ENCODE data around the gene SPRR2A. TPM values are rescaled to one million over a fixed set of nuclear protein-coding genes. Genes with fewer than 3 reads are reported as not detected.

The SPRR2A gene
- total RNA-seq, 2 donors from 2014 or later = not detected

Other genes starting within 250 kb of the SPRR2A start
- not detected for gene LCE1B, start 245.5 kb downstream of the SPRR2A start, total RNA-seq
- not detected for gene LCE1A, start 230.0 kb downstream of the SPRR2A start, total RNA-seq
- not detected for gene LCE6A, start 214.7 kb downstream of the SPRR2A start, total RNA-seq
- not detected for gene LCE7A, start 197.5 kb downstream of the SPRR2A start, total RNA-seq
- not detected for gene SMCP, start 179.2 kb downstream of the SPRR2A start, total RNA-seq
- not detected for gene IVL, start 149.0 kb downstream of the SPRR2A start, total RNA-seq
- gene SPRR5, start 110.3 kb downstream of the SPRR2A start, total RNA-seq = not detected
- gene SPRR4, start 86.9 kb downstream of the SPRR2A start, total RNA-seq = not detected
- gene SPRR1A, start 73.4 kb downstream of the SPRR2A start, total RNA-seq = not detected
- gene SPRR3, start 55.8 kb downstream of the SPRR2A start, total RNA-seq = not detected
- not detected for gene SPRR1B, start 26.3 kb downstream of the SPRR2A start, total RNA-seq
- gene SPRR2D, start 16.4 kb downstream of the SPRR2A start, total RNA-seq = not detected
- gene SPRR2B, start 14.1 kb upstream of the SPRR2A start, total RNA-seq = not detected
- gene SPRR2E, start 37.0 kb upstream of the SPRR2A start, total RNA-seq = not detected
- gene SPRR2F, start 56.0 kb upstream of the SPRR2A start, total RNA-seq = not detected
- not detected for gene SPRR2G, start 93.4 kb upstream of the SPRR2A start, total RNA-seq
- not detected for gene LELP1, start 145.9 kb upstream of the SPRR2A start, total RNA-seq
- gene PRR9, start 160.1 kb upstream of the SPRR2A start, total RNA-seq = not detected
- gene LORICRIN, start 202.2 kb upstream of the SPRR2A start, total RNA-seq = not detected